WTC11 (cell line): ENCODE data around the gene SYNGAP1. TPM values are rescaled to one million over a fixed set of nuclear protein-coding genes. Genes with fewer than 3 reads are reported as not detected.
"Not testable (repeated sequence)": the region's sequence is repeated elsewhere in the genome, so short reads cannot be mapped to it uniquely, and the experiment has no call there.

ENCODE experiments used
- ATAC-seq: fragments of 200-7000 bp; cut with Tn5 transposase; 2 replicates; pipeline ENCODE4 v1.10.0; 2021; ENCODE audit warnings: mild to moderate bottlenecking, moderate library complexity
- CTCF ChIA-PET: fragments of 300-600 bp; sonication (Branson Sonifier 250); formaldehyde crosslinking; loops from one replicate; lab custom pipeline; 2021; ENCODE audit warnings: antibody characterized with exemption; lab: Charles Lee
- POLR2A ChIA-PET: fragments of 350-600 bp; sonication (Branson Sonifier 250); formaldehyde crosslinking; loops from one replicate; lab custom pipeline; 2021; ENCODE audit warnings: antibody characterized with exemption; lab: Charles Lee
- DNase-seq: peaks from one replicate; pipeline ENCODE4 v3.0.0; 2021; ENCODE audit warnings: low spot score
- H3K27ac Mint-ChIP-seq: 2 replicates; pipeline ENCODE4 v1.8.0; 2021; ENCODE audit warnings: mixed read lengths
- H3K27me3 Mint-ChIP-seq: 2 replicates; pipeline ENCODE4 v1.8.0; 2021; ENCODE audit warnings: low read depth, mild to moderate bottlenecking, moderate library complexity, mixed read lengths
- H3K36me3 Mint-ChIP-seq: 2 replicates; pipeline ENCODE4 v1.8.0; 2021; ENCODE audit warnings: mixed read lengths
- H3K4me1 Mint-ChIP-seq: 2 replicates; pipeline ENCODE4 v1.8.0; 2022; ENCODE audit warnings: mixed read lengths
- H3K4me3 Mint-ChIP-seq: 2 replicates; pipeline ENCODE4 v1.8.0; 2021; ENCODE audit warnings: mild to moderate bottlenecking, moderate library complexity, mixed read lengths
- H3K9me3 Mint-ChIP-seq: 2 replicates; pipeline ENCODE4 v1.8.0; 2021; ENCODE audit warnings: mixed read lengths
- AFF4 ChIP-seq: sonication (generic); formaldehyde crosslinking; IDR thresholded peaks from 2 replicates; pipeline ENCODE4 v1.8.1; 2023; ENCODE audit warnings: mild to moderate bottlenecking, missing genetic modification reagents, borderline replicate concordance
- ATF1 ChIP-seq: sonication (generic); formaldehyde crosslinking; IDR thresholded peaks from 2 replicates; pipeline ENCODE4 v1.8.1; 2023; ENCODE audit warnings: mild to moderate bottlenecking, moderate library complexity, missing genetic modification reagents
- CREM ChIP-seq: sonication (generic); formaldehyde crosslinking; IDR thresholded peaks from 2 replicates; pipeline ENCODE4 v1.8.1; 2022; ENCODE audit warnings: mild to moderate bottlenecking, missing genetic modification reagents, moderate library complexity
- FOXP1 ChIP-seq: sonication (generic); formaldehyde crosslinking; IDR thresholded peaks from 2 replicates; pipeline ENCODE4 v1.8.0; 2022; ENCODE audit warnings: missing genetic modification reagents, mild to moderate bottlenecking, moderate library complexity, borderline replicate concordance
- GABPB1 ChIP-seq: sonication (generic); formaldehyde crosslinking; IDR thresholded peaks from 2 replicates; pipeline ENCODE4 v1.8.1; 2023; ENCODE audit warnings: mild to moderate bottlenecking, missing genetic modification reagents
- GRHL2 ChIP-seq: fragments of 250-450 bp; sonication (Bioruptor Pico); IDR thresholded peaks from 2 replicates; pipeline ENCODE4 v1.8.0; 2022; ENCODE audit warnings: mild to moderate bottlenecking, moderate library complexity; ENCODE audit not compliant: insufficient replicate concordance, severe bottlenecking
- HMGA2 ChIP-seq: fragments of 250-450 bp; sonication (Bioruptor Pico); IDR thresholded peaks from 2 replicates; pipeline ENCODE4 v1.4.0; 2021; ENCODE audit warnings: mild to moderate bottlenecking, moderate library complexity
- KAT7 ChIP-seq: sonication (generic); formaldehyde crosslinking; IDR thresholded peaks from 2 replicates; pipeline ENCODE4 v1.8.1; 2023; ENCODE audit warnings: missing genetic modification reagents, mild to moderate bottlenecking, borderline replicate concordance
- NR1H2 ChIP-seq: sonication (generic); formaldehyde crosslinking; IDR thresholded peaks from 2 replicates; pipeline ENCODE4 v1.9.0; 2021; ENCODE audit warnings: mild to moderate bottlenecking, moderate library complexity, missing genetic modification reagents
- NR2C2 ChIP-seq: sonication (generic); formaldehyde crosslinking; IDR thresholded peaks from 2 replicates; pipeline ENCODE4 v1.8.0; 2022; ENCODE audit warnings: mild to moderate bottlenecking, missing genetic modification reagents
- SMAD4 ChIP-seq: sonication (generic); formaldehyde crosslinking; IDR thresholded peaks from 2 replicates; pipeline ENCODE4 v1.8.0; 2022; ENCODE audit warnings: mild to moderate bottlenecking, missing genetic modification reagents
- TEAD1 ChIP-seq: sonication (generic); formaldehyde crosslinking; IDR thresholded peaks from 2 replicates; pipeline ENCODE4 v1.8.0; 2022; ENCODE audit warnings: mild to moderate bottlenecking, missing genetic modification reagents
- ZNF138 ChIP-seq: sonication (generic); formaldehyde crosslinking; conservative IDR thresholded peaks from 2 replicates; pipeline ENCODE4 v1.8.1; 2022; ENCODE audit warnings: mild to moderate bottlenecking, moderate library complexity, missing genetic modification reagents
- ZNF232 ChIP-seq: sonication (generic); formaldehyde crosslinking; IDR thresholded peaks from 2 replicates; pipeline ENCODE4 v1.8.0; 2022; ENCODE audit warnings: mild to moderate bottlenecking, missing genetic modification reagents
- ZNF423 ChIP-seq: fragments of 250-450 bp; sonication (Bioruptor Pico); IDR thresholded peaks from 2 replicates; pipeline ENCODE4 v2.1.2; 2022; ENCODE audit warnings: mild to moderate bottlenecking, moderate library complexity
- ZNF425 ChIP-seq: fragments of 250-450 bp; sonication (Bioruptor Pico); conservative IDR thresholded peaks from 2 replicates; pipeline ENCODE4 v1.9.0; 2021; ENCODE audit warnings: mild to moderate bottlenecking
- ZNF512 ChIP-seq: sonication (generic); formaldehyde crosslinking; IDR thresholded peaks from 2 replicates; pipeline ENCODE4 v1.8.1; 2022; ENCODE audit warnings: missing genetic modification reagents, borderline replicate concordance
- total RNA-seq: library from RNA; stranded (reverse); gene quantifications from 3 replicates; pipeline ENCODE4 v1.2.3, GENCODE V29; 2021

The SYNGAP1 gene
- total RNA-seq, 1 experiment from 2014 or later = 139 TPM

- TF ChIP-seq ZNF425 (CRISPR knock-in tag) (no peak), ZNF232 (CRISPR knock-in tag) (no peak), NR1H2 (no peak), CREM (CRISPR knock-in tag) (no peak), SMAD4 (CRISPR knock-in tag) (no peak), NR2C2 (CRISPR knock-in tag) (no peak), KAT7 (no peak), GABPB1 (CRISPR knock-in tag) (no peak)
Observed at GRCh38 chr6:33469661-33470060, 49.8 kb downstream of the SYNGAP1 start (continued).

GRCh38 chr6:33477864-33478263 lies 58.0 kb downstream of the SYNGAP1 start:
- Mint-ChIP-seq H3K27ac (no peak overlapping the region), H3K4me1 (no peaks in the 10 kb centered on the region), H3K36me3 (no peaks in the 10 kb centered on the region), H3K27me3 (no peaks in the 10 kb centered on the region; the same call in 1 of the 2 replicates), H3K4me3 (no peak overlapping the region), H3K9me3 (no peaks in the 10 kb centered on the region)
- ATAC-seq (no peak), DNase-seq (no peak)
- ChIA-PET POLR2A (no interaction called here), CTCF (no interaction called here)
- TF ChIP-seq HMGA2 = no peak

GRCh38 chr6:33481192-33481591 lies 61.3 kb downstream of the SYNGAP1 start:
- DNase-seq = no peak
- no peak overlapping the region for H3K27ac Mint-ChIP-seq
- no peaks in the 10 kb centered on the region for H3K4me1 Mint-ChIP-seq
- H3K27me3 Mint-ChIP-seq = no peaks in the 10 kb centered on the region; the same call in 1 of the 2 replicates
- H3K4me3 Mint-ChIP-seq = no peak overlapping the region
- no peak for TF ChIP-seq ZNF138 (CRISPR knock-in tag)
- no peak for TF ChIP-seq GRHL2 (CRISPR knock-in tag)
- TF ChIP-seq FOXP1 (CRISPR knock-in tag) = no peak
- TF ChIP-seq ZNF423 (CRISPR knock-in tag) = no peak
- no peak for TF ChIP-seq ATF1 (CRISPR knock-in tag)
- no peak for TF ChIP-seq AFF4
- no peak for TF ChIP-seq ZNF512
- no peak for TF ChIP-seq TEAD1 (CRISPR knock-in tag)
- TF ChIP-seq, all 79 proteins: peak for 0
- Mint-ChIP-seq H3K36me3 (no peaks in the 10 kb centered on the region), H3K9me3 (no peaks in the 10 kb centered on the region)
- CTCF ChIA-PET = no interaction called here
- ATAC-seq = no peak
- POLR2A ChIA-PET = no interaction called here

- ATAC-seq, DNase-seq, H3K36me3 Mint-ChIP-seq, H3K27me3 Mint-ChIP-seq, H3K4me1 Mint-ChIP-seq, H3K9me3 Mint-ChIP-seq, H3K4me3 Mint-ChIP-seq, POLR2A ChIA-PET, CTCF ChIA-PET, H3K27ac Mint-ChIP-seq: not testable (repeated sequence)
Observed at GRCh38 chr6:33482620-33483019, 62.8 kb downstream of the SYNGAP1 start.
